Retina (tissue), 1 donor: ENCODE results near the gene UMAD1.
"Not testable (repeated sequence)": the region's sequence is repeated elsewhere in the genome, so short reads cannot be mapped to it uniquely, and the experiment has no call there.

ENCODE experiments used
- DNase-seq: peaks from one replicate; pipeline ENCODE4 v3.0.0-alpha.2; 2016

UMAD1 gene

DNA sequence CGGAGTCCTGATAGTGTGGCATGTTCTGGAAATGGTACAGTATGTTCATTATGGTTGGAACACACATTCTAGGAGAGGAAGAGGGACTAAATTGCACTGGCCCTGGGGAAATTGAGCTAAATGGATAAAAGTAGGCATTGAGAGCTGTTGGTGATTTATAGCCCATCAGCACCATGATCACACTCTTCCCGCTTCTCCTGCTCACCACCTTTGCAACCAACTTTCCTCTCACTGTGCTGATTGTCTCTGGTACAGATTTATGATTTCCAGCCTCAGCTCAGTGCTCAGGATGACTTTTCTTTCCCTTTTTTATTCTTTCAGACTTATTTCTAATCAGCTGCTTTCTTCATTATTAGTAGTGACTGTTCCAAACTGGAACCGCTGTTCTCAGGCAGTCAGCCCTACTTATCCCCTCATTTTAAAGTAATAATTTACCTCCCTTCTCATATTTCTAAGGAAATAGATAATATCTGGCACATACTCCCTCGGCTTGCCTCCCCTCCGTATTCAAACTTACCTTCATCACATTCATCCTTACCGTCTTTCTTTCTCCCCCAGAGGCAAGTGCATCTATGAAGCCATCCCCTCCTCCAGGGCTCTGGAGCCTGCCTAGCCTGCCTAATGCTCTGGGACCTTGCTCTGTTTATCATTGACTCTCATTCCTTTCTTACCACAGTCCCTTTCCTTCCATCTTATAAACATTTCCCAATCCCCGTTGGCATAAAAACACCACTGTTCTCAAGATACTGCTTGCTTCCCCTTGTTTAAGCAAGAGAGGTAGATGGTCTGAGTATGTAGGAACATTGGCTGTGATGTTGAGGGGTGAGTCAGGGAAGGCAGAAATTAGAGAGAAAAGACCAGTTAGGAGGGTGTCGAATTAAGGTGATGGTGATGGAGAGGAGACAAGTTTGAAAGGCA lies 129.4 kb downstream of the UMAD1 start:
- DNase-seq, result no peak

GRCh38 chr7:7771452-7771851 lies 130.9 kb downstream of the UMAD1 start:
- no peak for DNase-seq

DNA sequence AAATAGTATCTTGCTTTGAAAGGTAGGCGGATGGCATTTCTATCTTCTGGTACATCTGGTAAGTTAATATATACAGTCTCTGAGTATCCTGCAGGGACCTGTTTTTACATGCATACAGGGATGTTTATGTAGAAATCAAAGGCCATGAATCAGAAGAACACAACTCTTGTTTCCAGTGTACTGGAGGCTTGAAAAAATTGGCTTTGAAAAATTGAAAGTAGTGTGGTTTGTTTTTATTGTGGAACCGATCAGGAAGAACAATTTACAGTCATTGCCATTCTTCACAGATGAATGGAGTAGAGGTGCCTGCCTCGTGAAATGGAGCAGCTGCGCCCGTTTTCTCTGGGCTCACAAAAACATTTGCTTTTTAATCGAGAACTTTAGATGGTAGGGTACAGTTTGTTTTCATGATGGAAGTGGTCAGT lies 131.9 kb downstream of the UMAD1 start:
- no peak for DNase-seq

DNA sequence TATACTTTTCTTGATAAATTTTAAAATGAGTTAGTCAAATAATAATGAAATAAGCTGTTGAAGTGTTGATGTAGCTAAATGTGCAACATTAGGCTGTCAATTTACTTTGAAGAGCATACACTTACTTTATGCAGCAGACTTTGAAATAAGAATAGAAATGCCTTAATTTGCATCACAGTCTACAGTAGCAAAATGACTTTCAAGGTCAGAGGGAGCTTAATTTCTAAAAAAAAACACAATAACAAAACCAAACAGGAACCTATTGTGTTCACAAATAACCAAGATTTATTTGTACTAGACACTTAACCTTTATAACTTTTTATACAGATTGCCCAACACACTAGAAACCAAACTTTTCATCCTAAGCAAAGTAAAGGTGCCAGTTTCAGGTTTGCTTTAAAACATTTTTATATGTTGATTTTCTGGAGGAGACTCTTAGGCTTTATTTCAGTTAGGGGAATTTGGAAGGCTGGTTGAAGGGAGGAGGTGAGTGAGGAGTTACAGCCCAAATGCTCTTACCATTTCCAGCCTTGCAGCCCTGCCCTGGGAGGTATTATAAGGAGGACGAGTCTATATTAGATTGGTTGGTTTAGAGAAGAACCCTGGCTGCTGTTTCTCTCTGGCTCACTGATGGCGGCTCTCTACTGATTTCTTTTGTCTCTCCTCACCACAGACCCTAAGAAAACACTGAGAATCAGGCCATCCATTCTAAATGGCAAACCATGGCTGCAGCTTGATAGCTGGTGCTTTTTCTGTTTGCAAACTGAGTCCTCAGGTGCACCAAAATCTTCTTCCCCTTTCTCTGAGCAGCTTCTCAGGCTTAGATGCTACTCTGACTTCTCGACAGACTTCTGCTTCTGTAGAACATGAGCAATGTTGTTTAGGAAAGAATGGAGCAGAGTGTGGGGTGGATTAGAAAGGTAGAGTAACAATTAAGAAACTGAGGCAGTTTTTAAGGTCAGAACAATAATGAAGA lies 133.1 kb downstream of the UMAD1 start:
- no peak for DNase-seq

DNA sequence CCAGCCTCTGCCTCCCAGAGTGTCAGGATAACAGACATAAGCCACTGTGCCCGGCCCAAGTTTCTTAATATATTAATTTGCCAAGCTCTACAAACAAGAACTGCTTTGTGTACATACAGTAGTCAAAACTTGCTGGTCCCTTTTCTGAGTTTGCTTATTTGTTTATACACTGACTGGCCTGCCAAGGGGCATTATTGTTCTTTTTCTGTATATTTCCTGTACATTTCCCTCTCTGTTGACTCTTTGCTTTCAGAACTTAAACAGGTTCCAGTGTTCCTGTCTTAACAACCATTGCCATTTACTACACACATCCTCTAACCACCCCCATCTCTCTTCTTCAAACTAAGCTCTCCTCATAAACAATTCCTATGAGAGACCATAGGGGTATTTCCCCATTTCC lies 139.3 kb downstream of the UMAD1 start:
- no peak for DNase-seq

DNA sequence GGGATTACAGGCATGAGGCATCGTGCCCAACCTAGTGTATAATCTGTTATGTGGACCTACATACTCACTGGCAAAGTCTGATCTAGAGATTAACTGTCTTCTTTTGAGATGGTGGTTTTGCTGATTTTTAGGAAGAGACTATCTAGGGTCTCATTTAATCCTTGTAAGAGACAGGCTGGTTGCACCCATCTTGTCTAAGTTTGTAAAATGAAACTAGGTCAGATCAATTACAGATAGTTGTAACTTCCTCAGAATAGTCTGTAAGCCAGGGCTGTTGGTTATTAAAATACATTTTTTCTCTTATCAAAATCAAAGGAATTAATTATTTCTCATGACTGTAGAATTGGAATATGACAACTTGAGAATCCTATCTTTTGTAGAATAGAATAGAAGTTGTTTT lies 142.4 kb downstream of the UMAD1 start:
- DNase-seq, result no peak

GRCh38 chr7:7785344-7785973 lies 144.9 kb downstream of the UMAD1 start:
- no peak for DNase-seq

- DNase-seq, result no peak
Measured at GRCh38 chr7:7786595-7786994, 146.0 kb downstream of the UMAD1 start.

DNA sequence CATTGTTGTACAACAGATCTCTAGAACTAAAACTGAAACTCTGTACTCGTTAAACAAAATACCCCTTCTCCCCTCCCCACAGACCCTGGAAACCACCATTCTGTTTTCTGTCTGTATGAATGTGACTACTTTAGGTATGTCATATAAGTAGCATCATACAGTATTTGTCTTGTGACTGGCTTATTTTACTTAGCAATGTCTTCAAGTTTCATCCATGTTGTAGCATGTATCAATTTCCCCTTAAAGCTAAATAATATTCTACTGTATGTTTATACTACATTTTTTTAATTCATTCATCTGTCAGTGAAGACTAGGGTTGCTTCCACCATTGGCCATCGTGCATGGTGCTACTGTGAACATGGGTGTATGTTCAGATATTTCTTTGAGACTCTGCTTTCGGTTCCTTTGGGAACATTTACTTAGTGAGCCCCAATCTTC lies 149.0 kb downstream of the UMAD1 start:
- DNase-seq, result no peak

DNA sequence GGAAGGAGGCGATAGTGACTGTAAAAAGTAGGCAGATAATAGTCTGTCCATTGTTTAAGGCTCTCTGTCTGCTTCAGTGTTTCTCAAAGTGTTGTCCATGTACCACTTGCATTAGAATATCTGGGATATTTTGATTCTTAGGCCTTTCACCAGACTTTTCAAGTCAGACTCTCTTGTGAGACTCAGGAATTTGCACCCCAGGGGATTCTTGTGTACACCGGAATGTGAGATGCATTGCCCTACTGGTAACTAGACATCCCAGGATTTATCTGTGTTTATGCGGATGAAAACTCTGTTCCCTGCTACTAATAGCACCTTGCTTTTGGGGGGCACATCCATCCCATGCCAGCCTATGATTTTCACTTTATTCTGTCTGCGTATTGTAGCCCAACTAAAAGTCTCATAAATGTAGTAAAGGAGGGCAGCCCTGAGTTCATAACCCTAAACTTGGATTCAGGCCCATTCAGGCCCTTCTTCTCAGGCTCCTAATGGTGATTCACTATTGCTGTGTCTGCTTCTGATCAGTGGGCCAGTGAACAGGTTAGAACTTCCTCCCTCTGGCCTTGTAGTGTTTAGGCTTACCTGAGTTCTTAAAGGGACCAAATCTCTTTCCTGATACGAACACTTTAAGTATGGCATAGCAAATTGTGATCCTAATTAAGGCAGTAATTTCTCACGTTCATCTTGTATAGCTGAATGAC lies 149.6 kb downstream of the UMAD1 start:
- DNase-seq, result no peak

DNA sequence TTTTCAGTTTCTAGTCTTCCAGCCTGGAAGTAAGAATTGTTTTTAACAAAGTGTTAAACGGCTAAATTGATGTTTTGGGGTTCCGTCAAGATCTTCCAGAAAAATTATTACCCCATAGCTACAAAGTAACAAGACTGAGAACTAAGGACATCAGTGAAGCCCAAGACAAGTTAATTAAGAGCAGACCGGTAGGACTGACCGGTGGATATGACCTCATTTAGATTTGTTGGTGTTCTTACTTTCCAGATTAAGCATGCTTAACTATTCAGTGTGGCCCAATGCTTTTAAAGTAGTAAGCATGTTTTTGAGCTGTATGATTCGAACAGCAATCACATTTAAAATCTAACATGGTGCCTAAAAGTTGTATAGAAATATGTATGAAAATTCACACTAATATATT lies 151.0 kb downstream of the UMAD1 start:
- DNase-seq, result no peak

DNA sequence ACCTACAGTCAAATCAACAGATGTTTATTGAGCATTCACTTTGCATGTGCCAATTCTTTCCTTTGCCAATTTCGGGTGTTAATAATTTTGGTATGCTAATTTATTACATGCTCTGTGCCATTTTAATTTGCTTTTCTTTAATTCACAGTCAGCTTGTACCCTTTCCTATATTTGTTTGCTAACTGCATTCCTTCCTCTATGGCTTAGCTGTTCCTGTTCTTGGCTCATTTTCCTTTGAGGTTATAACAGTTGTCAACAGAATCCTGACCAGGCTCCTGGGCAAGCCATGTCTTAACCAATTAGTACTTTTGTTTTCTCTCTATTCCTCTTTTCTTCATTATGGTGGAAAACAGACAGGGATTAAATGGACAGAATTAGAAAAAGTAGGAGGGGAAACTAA lies 151.5 kb downstream of the UMAD1 start:
- no peak for DNase-seq

GRCh38 chr7:7793249-7793648 lies 152.7 kb downstream of the UMAD1 start:
- no peak for DNase-seq

GRCh38 chr7:7793921-7794320 lies 153.4 kb downstream of the UMAD1 start:
- DNase-seq, result no peak

- DNase-seq, result no peak
Measured at GRCh38 chr7:7795203-7795602, 154.7 kb downstream of the UMAD1 start.

GRCh38 chr7:7795630-7796121 lies 155.1 kb downstream of the UMAD1 start:
- DNase-seq, result no peak

DNA sequence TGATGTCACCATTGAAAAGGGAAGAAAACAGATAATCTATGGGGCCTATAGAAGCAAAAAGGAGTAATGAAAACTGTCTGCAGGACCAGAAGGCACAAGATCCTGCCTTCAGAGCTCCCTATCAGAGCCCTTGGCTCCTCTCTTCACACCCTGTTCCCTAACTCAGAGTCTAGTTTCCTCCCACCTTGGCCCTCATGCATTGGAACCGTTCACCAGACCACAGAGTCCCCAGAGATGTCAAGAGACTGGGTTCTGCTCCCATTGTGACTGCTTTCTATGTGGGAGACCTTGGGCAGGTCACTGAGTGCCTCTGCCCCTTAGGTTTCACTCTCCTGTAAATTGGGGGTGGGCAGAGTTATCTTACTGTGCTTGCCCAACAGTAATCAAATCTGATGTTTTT lies 158.0 kb downstream of the UMAD1 start:
- DNase-seq, result no peak

GRCh38 chr7:7799138-7799537 lies 158.6 kb downstream of the UMAD1 start:
- DNase-seq, result no peak

DNA sequence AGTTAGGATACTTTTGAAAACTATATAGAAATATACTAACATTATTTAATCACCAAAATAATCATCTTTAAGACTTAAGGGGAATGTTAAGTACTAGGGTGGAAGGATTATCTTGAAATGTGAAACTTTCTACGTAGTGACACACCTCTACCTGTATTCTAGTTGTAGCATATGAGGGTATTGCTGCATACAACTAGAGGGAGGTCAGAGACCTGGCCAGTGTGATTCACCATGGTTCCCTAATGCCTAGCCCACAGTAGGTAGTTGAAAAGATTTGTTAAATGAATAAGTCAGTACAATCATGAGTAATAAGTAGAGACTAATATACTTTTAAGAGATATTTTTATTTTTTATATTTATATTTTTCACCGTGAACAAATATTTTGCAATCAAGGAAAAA lies 162.0 kb downstream of the UMAD1 start:
- DNase-seq, result no peak

DNA sequence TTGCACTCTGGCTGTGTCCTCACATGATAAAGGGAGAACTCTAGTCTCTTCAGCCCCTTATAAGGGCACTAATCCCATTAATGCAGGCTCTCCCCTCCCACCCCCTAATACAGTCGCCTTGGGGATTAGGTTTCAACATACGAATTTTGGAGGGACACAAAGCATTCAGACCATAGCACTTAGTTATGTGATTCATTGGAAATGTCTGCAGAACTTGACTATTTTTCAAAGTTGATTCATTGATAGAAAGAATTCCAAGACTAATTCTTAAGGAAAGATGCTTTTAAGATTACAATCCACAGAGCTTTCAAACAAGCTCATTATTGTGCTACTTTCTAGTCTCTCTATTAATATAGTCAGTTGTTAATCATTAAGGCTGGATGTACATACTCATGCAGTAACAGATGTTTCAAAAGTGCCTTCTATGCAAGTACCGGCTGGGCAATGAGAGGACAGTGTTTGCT lies 163.2 kb downstream of the UMAD1 start:
- no peak for DNase-seq

DNA sequence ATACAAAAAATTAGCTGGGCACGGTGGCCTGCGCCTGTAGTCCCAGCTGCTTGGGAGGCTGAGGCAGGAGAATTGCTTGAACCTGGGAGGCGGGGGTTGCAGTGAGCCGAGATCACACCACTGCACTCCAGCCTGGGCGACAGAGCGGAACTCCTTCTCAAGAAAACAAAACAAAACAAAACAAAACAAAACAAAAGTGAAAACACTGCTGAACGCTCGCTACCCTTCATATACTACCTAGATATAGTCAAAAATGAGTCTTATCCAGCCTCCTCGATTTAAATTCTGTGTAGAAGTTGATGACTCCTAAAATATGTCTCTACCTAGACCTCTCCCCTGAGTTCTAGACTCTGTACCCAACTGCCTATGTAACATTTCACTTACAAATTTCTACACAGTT lies 164.3 kb downstream of the UMAD1 start:
- not testable (repeated sequence) for DNase-seq

GRCh38 chr7:7805511-7806153 lies 165.1 kb downstream of the UMAD1 start:
- no peak for DNase-seq
